Forelimb muscle (tissue), 1 donor: Measurements from ENCODE around the gene INPPL1. TPM values are rescaled to one million over a fixed set of nuclear protein-coding genes. Genes with fewer than 3 reads are reported as not detected.

ENCODE experiments used
- DNase-seq: peaks from one replicate; pipeline ENCODE4 v3.0.0-alpha.2; 2013; ENCODE audit warnings: low read depth
- polyA plus RNA-seq: library from polyadenylated mRNA; unstranded; fragments of 120-200 nt; gene quantifications from one replicate; pipeline ENCODE4 v1.2.1, GENCODE V29; 2013; ENCODE audit not compliant: insufficient read length

Gene INPPL1
- polyA plus RNA-seq, 1 donor = 151 TPM

GRCh38 chr11:72209101-72209500, 15.5 kb upstream of the INPPL1 start:
- DNase-seq = no peak

DNA sequence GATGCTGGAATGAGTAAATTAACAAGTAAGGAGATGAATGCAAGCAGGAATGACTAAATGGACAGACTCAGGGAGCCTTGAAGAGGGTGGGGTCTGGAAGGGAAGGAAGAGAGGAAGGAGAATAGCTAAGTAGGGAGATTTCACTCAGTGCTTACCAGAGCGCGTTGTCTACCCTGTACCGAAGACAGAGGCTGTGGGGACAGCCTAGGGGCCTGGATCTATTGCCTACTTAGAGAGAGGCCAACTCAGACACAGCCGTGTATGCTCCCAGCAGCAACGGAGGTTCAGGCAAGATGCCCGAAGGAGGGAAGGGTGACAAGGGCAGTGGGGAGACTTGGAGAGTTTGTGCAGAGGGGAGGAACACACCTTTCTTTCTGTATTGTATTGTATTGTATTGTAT, 7.9 kb upstream of the INPPL1 start, which contains the start of gene FOLR2:
TSS of gene FOLR2 (plus strand) at position 157 of the 400 bp plus-strand sequence. CDS start 1,791 bp downstream, outside the sequence.
- no peak for DNase-seq

DNA sequence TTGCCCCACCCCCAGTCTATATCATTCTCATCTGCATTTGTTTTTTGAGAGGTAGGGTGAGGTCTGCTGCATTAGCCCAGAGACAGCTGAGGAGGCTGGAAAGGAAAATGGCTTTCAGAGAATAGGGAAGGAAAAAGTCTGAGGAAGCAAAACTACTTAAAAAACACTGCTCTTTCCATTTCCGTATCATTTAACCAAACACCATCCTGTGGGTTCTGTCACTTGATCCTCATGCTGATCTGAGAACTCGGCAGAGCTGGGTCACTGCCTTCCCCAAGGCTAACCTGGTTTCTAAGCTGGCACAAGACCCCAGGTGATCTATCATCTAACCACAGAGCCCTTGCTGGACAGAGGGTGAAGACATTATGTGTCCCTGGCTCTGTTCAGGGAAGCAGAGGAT, 6.7 kb upstream of the INPPL1 start:
- no peak for DNase-seq

- DNase-seq = no peak
Measured at GRCh38 chr11:72218251-72218745, 6.3 kb upstream of the INPPL1 start.

- DNase-seq = no peak
Measured at GRCh38 chr11:72220696-72221363, 3.7 kb upstream of the INPPL1 start.

DNA sequence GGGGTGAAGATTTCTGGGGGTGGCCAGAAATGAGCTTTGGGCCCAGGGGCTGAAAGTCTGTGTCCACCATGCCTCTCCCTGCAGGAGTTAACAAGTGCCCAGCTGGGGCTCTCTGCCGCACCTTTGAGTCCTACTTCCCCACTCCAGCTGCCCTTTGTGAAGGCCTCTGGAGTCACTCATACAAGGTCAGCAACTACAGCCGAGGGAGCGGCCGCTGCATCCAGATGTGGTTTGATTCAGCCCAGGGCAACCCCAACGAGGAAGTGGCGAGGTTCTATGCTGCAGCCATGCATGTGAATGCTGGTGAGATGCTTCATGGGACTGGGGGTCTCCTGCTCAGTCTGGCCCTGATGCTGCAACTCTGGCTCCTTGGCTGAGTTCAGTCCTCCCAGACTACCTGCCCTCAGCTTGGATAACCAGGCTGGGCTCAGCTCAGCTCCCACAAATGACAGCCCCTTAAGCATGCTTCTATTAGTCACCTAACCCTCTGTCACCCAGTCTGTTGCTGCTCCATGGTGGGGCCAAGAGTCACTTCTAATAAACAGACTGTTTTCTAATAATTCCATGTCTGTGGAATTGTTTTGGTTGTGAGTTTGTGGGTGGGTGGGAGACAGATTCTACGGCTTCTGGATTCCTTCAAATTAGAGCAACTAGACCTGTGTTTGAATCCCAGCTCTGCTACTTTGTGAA, 3.0 kb upstream of the INPPL1 start:
- DNase-seq = no peak

- no peak for DNase-seq
Measured at GRCh38 chr11:72222106-72222891, 2.3 kb upstream of the INPPL1 start.

DNA sequence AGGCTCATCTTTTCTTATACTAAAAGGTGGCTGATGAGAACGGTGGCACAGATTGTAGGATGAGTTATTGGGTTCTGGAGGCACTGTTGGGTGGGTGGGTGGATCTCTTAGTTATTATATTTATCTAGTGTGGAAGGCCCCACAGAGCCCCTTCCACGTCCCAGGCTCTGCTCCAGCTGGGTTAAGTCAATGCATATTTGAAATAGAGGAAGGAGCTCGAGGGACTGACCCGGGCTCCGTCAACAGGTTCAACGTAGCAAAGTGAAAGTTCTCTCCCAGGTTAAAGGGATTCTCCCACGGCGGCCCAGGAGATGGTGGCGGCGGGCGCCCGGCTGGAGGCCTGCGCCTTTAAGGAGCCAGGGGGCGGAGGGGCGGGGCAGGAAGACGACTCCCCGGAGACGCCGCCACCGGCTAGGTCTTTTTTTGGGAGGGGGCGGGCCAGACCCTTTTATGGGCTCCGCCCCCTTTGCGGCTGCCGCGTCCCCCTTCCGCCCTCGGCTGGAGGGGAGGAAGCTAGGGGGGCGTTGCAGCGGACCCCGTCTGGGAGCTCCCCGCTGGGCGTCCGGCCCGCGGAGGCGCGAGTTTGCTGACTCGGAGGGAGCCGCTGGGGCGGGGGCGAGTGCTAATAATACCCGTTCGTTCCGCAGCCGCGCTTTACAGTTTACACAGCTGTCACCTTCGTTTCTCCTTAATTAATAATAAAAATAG, 1.5 kb upstream of the INPPL1 start:
- DNase-seq = peak; percentile 60

DNA sequence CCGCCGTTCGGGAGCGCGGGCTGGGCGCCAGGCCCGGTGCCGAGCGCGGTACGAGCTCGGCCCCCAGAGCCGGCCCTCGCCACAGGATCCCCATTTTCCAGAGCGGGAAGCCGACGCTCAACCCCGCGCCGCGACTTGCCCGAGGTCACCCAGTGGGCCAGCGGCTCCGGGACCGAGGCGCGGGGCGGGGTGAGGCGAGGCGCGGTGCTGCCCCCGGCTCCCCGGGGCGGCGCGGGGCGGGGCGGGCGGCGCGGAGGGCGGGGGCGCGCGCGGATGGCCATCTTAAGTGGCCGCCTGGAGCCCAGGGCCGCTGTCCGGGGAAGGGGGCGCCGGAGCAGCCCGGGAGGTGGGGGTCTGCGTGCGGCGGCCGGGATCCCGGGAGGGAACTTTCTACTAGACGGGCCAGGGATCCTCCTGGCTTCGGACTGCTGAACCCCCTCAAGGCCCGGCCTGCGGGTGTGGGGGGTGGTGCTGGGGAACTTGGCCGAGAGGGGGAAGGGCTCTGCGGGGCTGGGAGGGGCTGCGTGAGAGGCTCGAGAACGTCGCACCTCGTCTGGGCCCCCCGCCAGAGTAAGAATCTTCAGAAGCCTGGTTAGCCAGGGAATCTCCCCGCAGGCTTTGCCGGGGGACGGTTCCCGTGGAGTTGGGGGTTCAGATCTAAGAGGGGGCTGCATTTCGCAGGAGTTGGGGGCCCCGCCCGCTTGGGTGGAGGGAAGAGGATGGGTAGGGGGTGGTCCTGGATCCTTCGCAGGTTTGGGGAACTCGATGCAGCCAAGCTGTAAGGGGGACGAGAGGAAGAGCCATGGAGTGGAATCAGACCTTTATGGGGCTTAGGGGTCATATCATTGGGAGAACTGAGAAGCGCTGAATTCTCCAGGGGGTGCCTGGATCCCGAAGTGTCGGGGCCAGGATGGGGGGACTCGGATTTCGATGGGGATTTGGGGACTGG, 678 bp upstream of the INPPL1 start:
- DNase-seq = no peak

DNA sequence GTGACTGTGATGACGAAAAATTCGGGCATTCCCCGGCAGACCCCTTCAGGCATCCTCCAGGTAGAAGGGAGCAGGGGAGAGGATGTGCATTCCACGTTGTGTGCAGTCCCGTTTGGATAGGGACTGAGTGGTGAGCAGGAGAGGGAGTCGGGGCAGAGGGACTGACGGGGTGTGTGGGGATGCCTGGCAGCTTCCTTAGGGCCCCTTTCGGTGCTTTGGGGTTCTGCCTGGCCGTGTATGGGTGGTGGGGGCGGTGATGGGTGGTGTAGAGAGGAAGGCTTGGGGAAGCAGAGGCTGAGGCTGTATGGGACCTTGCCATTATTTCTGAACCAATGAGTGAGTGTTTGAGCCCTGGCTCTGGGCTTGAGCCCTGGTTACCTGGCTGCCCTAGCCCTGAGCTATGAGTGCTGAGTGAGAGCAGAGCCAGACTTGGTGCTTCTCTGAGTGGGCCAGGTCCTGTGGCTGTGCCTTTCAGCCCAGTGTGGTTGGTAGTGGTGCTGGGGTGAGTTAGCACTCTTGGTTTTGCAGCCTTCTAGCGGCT, 914 bp downstream of the INPPL1 start:
- no peak for DNase-seq

- DNase-seq = no peak
Measured at GRCh38 chr11:72226701-72227100, 2.1 kb downstream of the INPPL1 start.

DNA sequence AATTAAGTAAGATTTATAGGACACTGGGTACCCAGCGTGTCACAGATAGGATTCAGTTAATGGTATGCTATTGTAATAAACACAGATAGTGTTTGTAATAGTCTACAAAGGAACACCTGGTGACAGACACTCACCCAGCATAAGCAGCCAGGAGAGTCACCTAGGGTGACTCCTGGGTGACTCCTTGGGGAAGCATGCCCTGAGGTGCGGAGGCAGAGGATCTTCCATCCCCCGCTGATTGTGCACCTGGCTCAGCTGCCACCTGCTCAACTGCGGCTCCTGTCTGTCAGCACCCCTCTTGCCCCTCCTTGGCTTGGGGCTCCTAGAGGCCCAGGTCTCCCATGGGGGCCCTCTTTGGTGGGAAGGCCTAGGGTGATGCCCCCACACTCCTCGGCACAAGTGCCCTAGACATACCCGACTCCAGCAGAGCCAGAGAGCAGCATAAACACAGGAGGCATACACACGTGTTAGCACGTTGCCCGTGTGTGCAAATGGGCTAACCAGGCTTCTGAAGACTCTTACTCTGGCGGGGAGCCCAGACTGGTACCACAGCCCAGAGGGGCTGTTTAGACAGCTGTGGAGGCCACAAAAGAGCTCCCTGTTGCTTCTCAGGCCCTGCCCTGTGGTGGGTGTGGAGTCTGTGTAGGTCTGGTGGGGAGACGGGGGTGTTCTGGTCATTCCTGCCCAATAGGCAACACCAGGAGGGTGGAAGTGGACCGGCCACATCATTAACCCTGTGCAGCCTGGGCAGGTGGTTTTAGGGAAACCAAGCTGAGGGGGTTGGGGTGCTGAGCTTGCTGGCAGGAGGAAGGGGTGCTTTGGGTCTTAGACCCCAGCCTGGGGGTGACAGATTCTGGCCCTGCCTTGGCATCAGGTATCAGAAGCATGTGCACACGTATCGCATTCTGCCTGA, 3.0 kb downstream of the INPPL1 start:
- DNase-seq = no peak

DNA sequence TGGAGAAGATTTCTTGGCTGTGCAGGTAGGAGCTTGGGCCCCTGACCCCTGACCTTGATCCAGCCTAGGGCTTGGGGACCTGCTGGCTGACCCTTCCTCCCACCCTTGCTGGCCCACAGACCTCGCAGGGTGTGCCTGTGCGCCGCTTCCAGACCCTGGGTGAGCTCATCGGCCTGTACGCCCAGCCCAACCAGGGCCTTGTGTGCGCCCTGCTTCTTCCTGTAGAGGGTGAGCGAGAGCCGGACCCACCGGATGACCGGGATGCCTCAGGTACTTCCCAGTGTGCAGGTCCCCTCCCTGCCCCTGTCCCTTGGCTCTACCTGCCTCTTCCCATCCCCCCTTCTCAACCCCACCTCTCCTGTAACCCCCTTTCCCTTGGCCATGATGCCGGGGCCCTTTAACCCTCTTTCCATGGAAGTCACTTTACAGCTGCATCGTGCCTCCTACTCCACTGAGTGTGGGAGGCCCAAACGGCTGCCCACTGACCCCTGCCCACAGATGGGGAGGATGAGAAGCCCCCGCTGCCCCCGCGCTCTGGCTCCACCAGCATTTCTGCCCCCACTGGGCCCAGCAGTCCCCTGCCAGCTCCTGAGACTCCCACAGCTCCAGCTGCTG, 3.8 kb downstream of the INPPL1 start:
- DNase-seq = no peak

- DNase-seq = no peak
Measured at GRCh38 chr11:72228844-72229231, 4.3 kb downstream of the INPPL1 start.

- DNase-seq = no peak
Measured at GRCh38 chr11:72229336-72229924, 4.9 kb downstream of the INPPL1 start.

DNA sequence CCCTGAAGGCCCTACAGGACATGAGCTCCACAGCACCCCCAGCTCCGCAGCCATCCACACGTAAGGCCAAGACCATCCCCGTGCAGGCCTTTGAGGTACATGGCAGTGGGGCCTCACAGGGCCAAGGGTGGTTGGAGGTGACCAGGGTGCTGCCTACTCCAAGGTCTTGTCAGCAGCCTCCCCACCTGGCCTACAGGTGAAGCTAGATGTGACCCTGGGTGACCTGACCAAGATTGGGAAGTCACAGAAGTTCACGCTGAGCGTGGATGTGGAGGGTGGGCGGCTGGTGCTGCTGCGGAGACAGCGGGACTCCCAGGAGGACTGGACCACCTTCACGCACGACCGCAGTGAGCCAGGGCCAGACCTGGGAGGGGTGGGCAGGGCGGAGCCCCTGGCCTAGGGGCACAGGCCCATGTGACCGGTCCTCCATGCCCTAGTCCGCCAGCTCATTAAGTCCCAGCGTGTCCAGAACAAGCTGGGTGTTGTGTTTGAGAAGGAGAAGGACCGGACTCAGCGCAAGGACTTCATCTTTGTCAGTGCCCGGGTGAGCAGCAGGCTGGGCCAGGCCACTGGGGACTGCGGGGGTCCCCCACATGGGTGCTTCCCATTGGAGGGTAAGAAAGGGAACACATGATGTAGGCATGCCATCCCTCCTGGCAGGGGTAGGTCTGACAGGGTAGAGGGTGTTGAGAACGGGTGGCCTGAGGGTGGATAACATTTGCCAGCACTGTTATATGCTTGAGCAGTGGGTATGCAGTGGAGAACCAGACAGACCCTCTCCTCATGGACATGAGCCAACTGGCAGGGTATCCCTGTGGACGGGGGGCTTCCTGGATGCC, 5.6 kb downstream of the INPPL1 start:
- DNase-seq = no peak

- no peak for DNase-seq
Measured at GRCh38 chr11:72230764-72231365, 6.3 kb downstream of the INPPL1 start.
